ENCODE data around the gene MYH13. TPM values are rescaled to one million over a fixed set of nuclear protein-coding genes. Genes with fewer than 3 reads are reported as not detected.

Gene MYH13
- total RNA-seq, 2 donors from 2014 or later, result not detected

GRCh38 chr17:10290041-10290440, 82.8 kb downstream of the MYH13 start:
- H3K4me3 ChIP-seq, result no peak overlapping the region
- H3K36me3 ChIP-seq (replicated peaks in 1 of 2; ENCODE audit: insufficient read depth in 1 of 2, low read depth in 2 of 2), result no peaks in the 10 kb centered on the region
- no peak overlapping the region for H3K27ac ChIP-seq
- WGBS, 2 donors, result 22 to 32% methylated on average over 1 of the region's 1 CpG
- H3K27me3 ChIP-seq, result no peaks in the 10 kb centered on the region
- DNase-seq, result peak in 1 of 4 donors; percentile 11
- ATAC-seq, result no peak
- intact Hi-C loops (cut with DNase I), result no loop called here
- TF ChIP-seq POLR2A (IDR thresholded peaks at IDR 0.05) (no peak), CTCF (IDR thresholded peaks at IDR 0.05) (no peak)
- no peaks in the 10 kb centered on the region for H3K4me1 ChIP-seq
- no peaks in the 10 kb centered on the region for H3K9me3 ChIP-seq

GRCh38 chr17:10286324-10286723, 86.5 kb downstream of the MYH13 start:
- WGBS, 2 donors, result 12 to 15% methylated on average over 1 of the region's 1 CpG
- ATAC-seq, result no peak

GRCh38 chr17:10285896-10286295, 86.9 kb downstream of the MYH13 start:
- Histone ChIP-seq H3K27me3 (no peaks in the 10 kb centered on the region), H3K36me3 (replicated peaks in 1 of 2; ENCODE audit: insufficient read depth in 1 of 2, low read depth in 2 of 2) (no peaks in the 10 kb centered on the region), H3K27ac (no peak overlapping the region), H3K4me1 (no peaks in the 10 kb centered on the region), H3K4me3 (no peak overlapping the region), H3K9me3 (no peaks in the 10 kb centered on the region)
- TF ChIP-seq CTCF (IDR thresholded peaks at IDR 0.05) (no peak), POLR2A (IDR thresholded peaks at IDR 0.05) (no peak)
- intact Hi-C loops (cut with DNase I), result no loop called here
- 66 to 67% methylated on average over 8 of the region's 8 CpGs for WGBS, 2 donors
- ATAC-seq (no peak), DNase-seq (no peak)

More at GRCh38 chr17:10286324-10286723, 86.5 kb downstream of the MYH13 start:
- Histone ChIP-seq H3K4me3 (no peak overlapping the region), H3K9me3 (no peaks in the 10 kb centered on the region), H3K36me3 (replicated peaks in 1 of 2; ENCODE audit: insufficient read depth in 1 of 2, low read depth in 2 of 2) (no peaks in the 10 kb centered on the region), H3K4me1 (no peaks in the 10 kb centered on the region), H3K27me3 (no peaks in the 10 kb centered on the region), H3K27ac (no peak overlapping the region)
- DNase-seq, result no peak
- intact Hi-C loops (cut with DNase I), result no loop called here
- no peak for TF ChIP-seq CTCF (IDR thresholded peaks at IDR 0.05)
- TF ChIP-seq POLR2A (IDR thresholded peaks at IDR 0.05), result no peak

GRCh38 chr17:10280068-10280467, 92.7 kb downstream of the MYH13 start:
- 33 to 42% methylated on average over 1 of the region's 1 CpG for WGBS, 2 donors
- ATAC-seq (no peak), DNase-seq (no peak)
- Histone ChIP-seq H3K27ac (no peak overlapping the region), H3K27me3 (no peaks in the 10 kb centered on the region), H3K36me3 (replicated peaks in 1 of 2; ENCODE audit: insufficient read depth in 1 of 2, low read depth in 2 of 2) (no peaks in the 10 kb centered on the region), H3K9me3 (no peaks in the 10 kb centered on the region), H3K4me1 (no peaks in the 10 kb centered on the region), H3K4me3 (no peak overlapping the region)
- intact Hi-C loops (cut with DNase I), result no loop called here
- TF ChIP-seq POLR2A (IDR thresholded peaks at IDR 0.05), result no peak
- no peak for TF ChIP-seq CTCF (IDR thresholded peaks at IDR 0.05)

GRCh38 chr17:10278218-10278617, 94.6 kb downstream of the MYH13 start:
- ATAC-seq (no peak), DNase-seq (no peak)
- intact Hi-C loops (cut with DNase I), result no loop called here
- Histone ChIP-seq H3K9me3 (no peaks in the 10 kb centered on the region), H3K27me3 (no peaks in the 10 kb centered on the region), H3K36me3 (replicated peaks in 1 of 2; ENCODE audit: insufficient read depth in 1 of 2, low read depth in 2 of 2) (no peaks in the 10 kb centered on the region), H3K4me3 (no peak overlapping the region), H3K4me1 (no peaks in the 10 kb centered on the region), H3K27ac (no peak overlapping the region)
- WGBS, 2 donors, result 24 to 28% methylated on average over 3 of the region's 3 CpGs
- no peak for TF ChIP-seq POLR2A (IDR thresholded peaks at IDR 0.05)
- no peak for TF ChIP-seq CTCF (IDR thresholded peaks at IDR 0.05)

Measured in body of pancreas (tissue), 4 donors.